Measurements from ENCODE around the gene HSCB. TPM values are rescaled to one million over a fixed set of nuclear protein-coding genes. Genes with fewer than 3 reads are reported as not detected.

HSCB gene
- total and polyA plus RNA-seq, 2 of the 4 experiments (the other 2 are of a cell fraction) = 5.4 to 13.2 TPM

DNA sequence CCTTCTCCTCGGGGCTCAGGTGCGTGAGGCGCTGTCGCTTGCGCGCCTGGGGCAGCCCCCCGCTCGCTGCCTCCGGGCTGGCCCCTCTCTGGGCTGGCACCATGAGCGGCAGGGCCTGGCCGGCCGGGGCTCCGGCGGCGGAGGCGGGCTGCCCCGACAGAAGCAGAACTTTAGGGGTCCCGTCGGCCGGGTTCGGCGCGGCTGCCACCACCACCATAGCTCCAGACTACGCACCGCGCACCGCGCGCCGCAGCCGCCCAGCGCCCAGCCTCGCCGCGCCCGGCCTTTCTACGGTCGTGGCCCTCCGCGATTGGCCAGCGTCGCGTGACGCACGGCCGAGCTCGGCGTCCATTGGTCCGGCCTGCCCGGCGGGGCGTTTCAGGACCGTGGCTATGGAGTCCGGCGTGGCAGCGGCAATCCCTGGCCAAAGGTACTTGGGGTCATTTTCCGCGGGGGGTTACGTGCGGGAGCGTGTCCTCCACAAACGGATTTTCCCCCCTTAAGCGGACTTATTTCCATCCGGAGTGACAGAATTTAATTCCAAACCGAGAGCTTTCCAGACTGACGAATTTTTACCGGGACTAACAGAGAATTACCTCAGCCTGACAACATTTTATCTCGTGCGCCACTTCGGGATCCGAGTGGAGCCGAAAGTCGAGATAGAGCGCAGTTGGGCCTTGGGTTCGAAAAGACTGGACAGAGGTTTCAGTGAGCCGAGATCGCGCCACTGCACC, 58.6 kb downstream of the HSCB start, which contains the start of gene XBP1:
TSS of gene XBP1 (minus strand) at position 262 of the 734 bp plus-strand sequence.
- Histone ChIP-seq H2AK5ac (ENCODE audit: low read depth, low read length) (peak within 1 kb of the TSS; percentile 84), H2BK120ac (ENCODE audit: low read depth, low read length) (peak within 1 kb of the TSS; percentile 54), H2AFZ (replicated peaks; ENCODE audit: low read length, poor library complexity) (peak within 1 kb of the TSS; percentile 88), H3K4me3 (ENCODE audit: insufficient read depth, low read depth, low read length) (peak within 1 kb of the TSS; percentile 91), H4K91ac (ENCODE audit: insufficient read depth, low read depth, low read length) (peak within 1 kb of the TSS; percentile 98), H4K5ac (ENCODE audit: low read depth, low read length) (peak within 1 kb of the TSS; percentile 98), H3K23ac (ENCODE audit: low read depth, low read length) (peak within 1 kb of the TSS; percentile 98), H4K20me1 (ENCODE audit: insufficient read depth, low read length) (peaks cover 31% of the 10 kb centered on the region), H4K8ac (ENCODE audit: low read depth in 2 of 2, low read length in 2 of 2) (peak within 1 kb of the TSS; percentile 93 to 97), H3K4ac (ENCODE audit: low read depth, low read length) (peak within 1 kb of the TSS; percentile 99), H3K79me1 (ENCODE audit: low read depth in 1 of 2, low read length in 2 of 2) (peaks cover 22 to 52% of the 10 kb centered on the region in 2 experiments), H3K27ac (ENCODE audit: insufficient read depth, low read length) (peak within 1 kb of the TSS; percentile 87), H2BK5ac (ENCODE audit: low read depth, low read length, poor library complexity, severe bottlenecking) (peak within 1 kb of the TSS; percentile 90), H3K4me2 (ENCODE audit: low read depth, low read length) (peak within 1 kb of the TSS; percentile 84), H3K27me3 (ENCODE audit: control insufficient read depth, insufficient read depth, low read length) (no peaks in the 10 kb centered on the region), H3K56ac (ENCODE audit: extremely low read depth, insufficient read depth, low read length) (peak within 1 kb of the TSS; percentile 99), H2BK20ac (ENCODE audit: low read depth, low read length) (no peak within 1 kb of the TSS), H3K18ac (ENCODE audit: low read depth, low read length) (peak within 1 kb of the TSS; percentile 91), H3K9me3 (ENCODE audit: control insufficient read depth, insufficient read depth, low read length) (no peaks in the 10 kb centered on the region), H3K14ac (replicated peaks; ENCODE audit: low read depth, low read length) (peak within 1 kb of the TSS; percentile 98), H3K9me1 (ENCODE audit: insufficient read depth, low read length) (0 out of 2 replicates have a peak, but pooled peaks cover 3% of the 10 kb centered on the region), H3K4me1 (ENCODE audit: control insufficient read depth, insufficient read depth, low read length) (no peaks in the 10 kb centered on the region), H3K9ac (ENCODE audit: low read depth, low read length) (peak within 1 kb of the TSS; percentile 92), H2AK9ac (replicated peaks; ENCODE audit: low read depth, low read length, poor library complexity) (peak within 1 kb of the TSS; percentile 98), H2BK15ac (ENCODE audit: low read depth, low read length) (peak within 1 kb of the TSS; percentile 32), H3K36me3 (ENCODE audit: control insufficient read depth, insufficient read depth, low read length) (peaks cover 19% of the 10 kb centered on the region)
- peak; percentile 98 for TF ChIP-seq POLR2A (IDR thresholded peaks at IDR 0.05; ENCODE audit: low read depth, low read length)
- TF ChIP-seq USF2 (IDR thresholded peaks at IDR 0.05; ENCODE audit: low read depth, low read length) = peak; percentile 62
- TF ChIP-seq CHD1 (IDR thresholded peaks at IDR 0.05; ENCODE audit: low read depth, low read length) = no peak; the same call in 1 of the 2 replicates
- TF ChIP-seq MAZ (IDR thresholded peaks at IDR 0.05; ENCODE audit: borderline replicate concordance, low read depth, low read length) = peak; percentile 27; the same call in 1 of the 2 replicates
- no peak for TF ChIP-seq ELK1 (IDR thresholded peaks at IDR 0.05; ENCODE audit: borderline replicate concordance, low read depth, low read length)
- TF ChIP-seq MXI1 (IDR thresholded peaks at IDR 0.05; ENCODE audit: borderline replicate concordance, low read depth, low read length) = peak; percentile 86; the same call in 1 of the 2 replicates
- dilution Hi-C loops (cut with HindIII; ENCODE audit: low sequenced_read_pairs, unreplicated experiment) = no loop called here
- 0% methylated on average over 33 of the region's 78 CpGs; no CpG with 5 or more reads in 1 of the 2 experiments for WGBS, 2 experiments (ENCODE audit: extremely low coverage in 2 of 2, insufficient read length in 1 of 2)
- CTCF ChIA-PET = no interaction called here
- POLR2A ChIA-PET (ENCODE audit: unreplicated experiment) = interaction anchor here (0.5 to 1.0 kb wide), 6 partner anchors 9 to 44 kb away, joined by 3 to 16 read pairs (median 5); partner anchors contain the start of gene CCDC117
- in situ Hi-C loops (cut with MboI; ENCODE audit: low sequenced_read_pairs) = no loop called here
- peak; percentile 93 for DNase-seq
- intact Hi-C loops (cut with micrococcal nuclease) = no loop called here
- ATAC-seq (ENCODE audit: low read depth) = peak; percentile 97
- TSS peak; percentile 80 for BruUV-seq (replicated peaks)
